ENCODE results near the gene WDFY2. TPM values are rescaled to one million over a fixed set of nuclear protein-coding genes. Genes with fewer than 3 reads are reported as not detected.

WDFY2 gene
- total RNA-seq, 1 experiment from 2014 or later = 4.1 TPM

DNA sequence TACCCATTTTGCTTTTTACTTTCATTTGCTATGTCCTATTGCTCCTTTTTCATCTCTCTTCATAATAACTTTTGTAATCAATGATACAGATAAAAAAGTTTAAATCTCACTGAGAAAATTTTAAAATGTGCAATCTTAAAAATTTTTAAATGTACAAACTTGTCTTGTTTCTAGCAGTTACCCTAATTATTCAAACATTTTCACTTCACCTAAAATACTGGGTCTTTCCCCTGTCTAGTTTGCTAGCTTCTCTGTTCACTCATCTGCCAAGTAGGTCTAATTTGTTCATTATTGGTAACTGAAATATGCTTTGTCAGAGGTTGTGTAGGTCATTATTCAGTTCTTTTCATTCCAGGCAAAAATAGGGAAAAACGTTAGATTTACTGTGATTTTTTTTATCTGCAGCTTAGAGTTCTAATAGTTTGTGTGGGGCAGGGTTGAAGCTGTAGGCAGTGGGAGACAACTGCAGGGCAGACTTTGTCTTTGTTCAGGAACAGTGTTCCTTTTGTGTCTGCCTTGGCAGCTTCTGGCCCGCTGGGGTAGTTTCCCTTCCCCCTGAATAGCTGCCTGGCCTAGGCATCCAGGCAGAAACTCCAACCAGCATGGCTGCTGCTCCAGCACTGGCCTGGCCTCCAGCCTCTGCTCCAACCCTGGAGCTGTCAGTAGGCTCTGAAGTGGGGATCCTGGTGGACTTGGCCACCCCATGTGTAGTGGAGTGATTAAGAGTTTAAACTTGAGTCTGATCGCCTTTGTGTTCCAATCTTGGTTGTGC, 48.5 kb downstream of the WDFY2 start:
- Histone ChIP-seq H2AFZ (ENCODE audit: low read length) (no peak overlapping the region), H3K27me3 (ENCODE audit: low read length) (no peaks in the 10 kb centered on the region), H3K9me3 (ENCODE audit: low read length) (no peaks in the 10 kb centered on the region), H3K27ac (ENCODE audit: low read length) (no peak overlapping the region), H3K4me1 (ENCODE audit: insufficient read depth, low read length) (peaks cover 47% of the 10 kb centered on the region), H3F3A (ENCODE audit: low read length, unreplicated experiment) (no peaks in the 10 kb centered on the region), H4K20me1 (ENCODE audit: low read length) (no peaks in the 10 kb centered on the region), H3K4me2 (ENCODE audit: low read length) (peak overlapping the region; percentile 1; the same call in 1 of the 2 replicates), H3K9me2 (replicated peaks; ENCODE audit: low read length) (no peaks in the 10 kb centered on the region), H3K36me3 (ENCODE audit: low read depth, low read length) (no peaks in the 10 kb centered on the region), H3K9ac (ENCODE audit: low read length) (no peak overlapping the region), H3K79me2 (ENCODE audit: low read length) (peaks cover 54% of the 10 kb centered on the region), H3K4me3 (ENCODE audit: low read length) (no peak overlapping the region)
- DNase-seq (no peak), ATAC-seq (no peak)
- intact Hi-C loops (cut with micrococcal nuclease) = no loop called here
- CTCF ChIA-PET = no interaction called here
- TF ChIP-seq EZH2 (IDR thresholded peaks at IDR 0.05; ENCODE audit: low read length, unreplicated experiment) (no peak), EZH2phosphoT487 (IDR thresholded peaks at IDR 0.05; ENCODE audit: borderline replicate concordance, low read length) (no peak)
- TF ChIP-seq, protein P1, sequence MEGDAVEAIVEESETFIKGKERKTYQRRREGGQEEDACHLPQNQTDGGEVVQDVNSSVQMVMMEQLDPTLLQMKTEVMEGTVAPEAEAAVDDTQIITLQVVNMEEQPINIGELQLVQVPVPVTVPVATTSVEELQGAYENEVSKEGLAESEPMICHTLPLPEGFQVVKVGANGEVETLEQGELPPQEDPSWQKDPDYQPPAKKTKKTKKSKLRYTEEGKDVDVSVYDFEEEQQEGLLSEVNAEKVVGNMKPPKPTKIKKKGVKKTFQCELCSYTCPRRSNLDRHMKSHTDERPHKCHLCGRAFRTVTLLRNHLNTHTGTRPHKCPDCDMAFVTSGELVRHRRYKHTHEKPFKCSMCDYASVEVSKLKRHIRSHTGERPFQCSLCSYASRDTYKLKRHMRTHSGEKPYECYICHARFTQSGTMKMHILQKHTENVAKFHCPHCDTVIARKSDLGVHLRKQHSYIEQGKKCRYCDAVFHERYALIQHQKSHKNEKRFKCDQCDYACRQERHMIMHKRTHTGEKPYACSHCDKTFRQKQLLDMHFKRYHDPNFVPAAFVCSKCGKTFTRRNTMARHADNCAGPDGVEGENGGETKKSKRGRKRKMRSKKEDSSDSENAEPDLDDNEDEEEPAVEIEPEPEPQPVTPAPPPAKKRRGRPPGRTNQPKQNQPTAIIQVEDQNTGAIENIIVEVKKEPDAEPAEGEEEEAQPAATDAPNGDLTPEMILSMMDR (conservative IDR thresholded peaks at IDR 0.05; ENCODE audit: low read depth, low read length) = no peak
- POLR2A ChIA-PET (ENCODE audit: unreplicated experiment) = interaction anchor here (0.8 kb wide), 1 partner anchor 180 kb away, joined by 5 read pairs; the partner anchor contains the start of gene INTS6
- BruUV-seq (replicated peaks) = no TSS peak

DNA sequence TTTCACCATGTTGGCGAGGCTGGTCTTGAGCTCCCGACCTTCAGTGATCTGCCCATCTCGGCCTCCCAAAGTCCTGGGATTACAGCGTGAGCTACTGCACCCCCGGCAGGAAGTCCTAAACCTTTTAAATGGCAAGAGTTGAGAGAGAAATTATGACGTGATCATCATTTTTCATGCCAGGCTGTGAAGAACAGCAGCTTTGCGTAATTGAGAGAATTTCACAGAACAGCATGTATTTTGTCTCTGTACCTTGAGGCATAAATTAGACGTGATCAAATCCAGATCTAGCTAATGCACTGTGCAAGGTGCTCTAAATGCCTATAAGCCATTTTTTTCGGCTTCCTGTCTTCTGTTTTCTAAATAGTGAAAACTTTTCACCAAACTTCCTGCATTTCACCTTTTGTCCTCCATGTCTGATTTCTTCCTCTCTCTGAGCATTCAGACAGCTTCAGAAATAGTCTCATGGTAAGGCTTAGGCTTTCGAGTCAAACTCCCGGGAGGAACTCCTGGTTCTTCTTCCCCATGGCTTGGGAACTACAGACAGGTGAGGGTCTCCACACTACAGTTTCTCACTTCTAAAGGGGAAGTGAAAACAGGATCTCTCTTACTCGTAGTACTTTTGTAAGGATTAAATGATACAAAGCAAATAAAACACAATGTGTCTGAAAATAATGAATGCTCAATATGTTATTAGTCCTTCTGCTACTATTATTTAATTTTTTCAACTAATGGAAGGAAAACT, 51.0 kb downstream of the WDFY2 start:
- intact Hi-C loops (cut with micrococcal nuclease) = loop anchor here (5.0 kb wide), 2 partner anchors 82 to 183 kb away; partner anchors contain the start of gene INTS6
- CTCF ChIA-PET = interaction anchor here (0.5 kb wide), 1 partner anchor 43 kb away, joined by 3 read pairs; no protein-coding TSS in a partner anchor
- Histone ChIP-seq H3K9me2 (replicated peaks; ENCODE audit: low read length) (no peaks in the 10 kb centered on the region), H3K36me3 (ENCODE audit: low read depth, low read length) (no peaks in the 10 kb centered on the region), H3K79me2 (ENCODE audit: low read length) (peaks cover 72% of the 10 kb centered on the region), H3K9me3 (ENCODE audit: low read length) (no peaks in the 10 kb centered on the region), H3K4me3 (ENCODE audit: low read length) (no peak overlapping the region), H3K27ac (ENCODE audit: low read length) (peak overlapping the region; percentile 92), H3K27me3 (ENCODE audit: low read length) (no peaks in the 10 kb centered on the region), H3K4me2 (ENCODE audit: low read length) (peak overlapping the region; percentile 44; the same call in 1 of the 2 replicates), H2AFZ (ENCODE audit: low read length) (no peak overlapping the region), H3K4me1 (ENCODE audit: insufficient read depth, low read length) (peaks cover 67% of the 10 kb centered on the region), H3K9ac (ENCODE audit: low read length) (peak overlapping the region; percentile 37; the same call in 1 of the 2 replicates), H4K20me1 (ENCODE audit: low read length) (no peaks in the 10 kb centered on the region), H3F3A (ENCODE audit: low read length, unreplicated experiment) (no peaks in the 10 kb centered on the region)
- no peak for DNase-seq
- no TSS peak for BruUV-seq (replicated peaks)
- no peak for ATAC-seq
- POLR2A ChIA-PET (ENCODE audit: unreplicated experiment) = no interaction called here
- TF ChIP-seq, protein P1 (conservative IDR thresholded peaks at IDR 0.05; ENCODE audit: low read depth, low read length) = no peak
- TF ChIP-seq EZH2 (IDR thresholded peaks at IDR 0.05; ENCODE audit: low read length, unreplicated experiment) = no peak
- no peak for TF ChIP-seq EZH2phosphoT487 (IDR thresholded peaks at IDR 0.05; ENCODE audit: borderline replicate concordance, low read length)

All from PC-3 (cell line).